ENCODE results near the gene CREG1. TPM values are rescaled to one million over a fixed set of nuclear protein-coding genes. Genes with fewer than 3 reads are reported as not detected.

The CREG1 gene
- total RNA-seq, 4 donors from 2014 or later: 110 to 247 (median 187) TPM

GRCh38 chr1:167512046-167512654 lies 41.4 kb downstream of the CREG1 start:
- Histone ChIP-seq H3K9me3 (no peaks in the 10 kb centered on the region), H3K27ac (no peak overlapping the region), H3K36me3 (no peaks in the 10 kb centered on the region), H3K4me1 (no peaks in the 10 kb centered on the region), H3K4me3 (no peak overlapping the region), H3K27me3 (peaks cover 21% of the 10 kb centered on the region)
- ATAC-seq: no peak
- TF ChIP-seq CTCF (IDR thresholded peaks at IDR 0.05): no peak
- 56 to 64% methylated on average over 6 to 7 of the region's 7 CpGs for WGBS, 2 donors (ENCODE audit: low coverage in 1 of 2)

GRCh38 chr1:167511374-167511986 lies 42.1 kb downstream of the CREG1 start:
- Histone ChIP-seq H3K4me1 (no peaks in the 10 kb centered on the region), H3K9me3 (no peaks in the 10 kb centered on the region), H3K4me3 (no peak overlapping the region), H3K36me3 (no peaks in the 10 kb centered on the region), H3K27me3 (peaks cover 17% of the 10 kb centered on the region), H3K27ac (no peak overlapping the region)
- WGBS, 2 donors (ENCODE audit: low coverage in 1 of 2): 86 to 90% methylated on average over 11 of the region's 11 CpGs
- TF ChIP-seq POLR2AphosphoS5 (IDR thresholded peaks at IDR 0.05) (no peak), POLR2A (IDR thresholded peaks at IDR 0.05) (no peak), EP300 (IDR thresholded peaks at IDR 0.05) (no peak), CTCF (IDR thresholded peaks at IDR 0.05) (no peak)
- ATAC-seq: no peak

GRCh38 chr1:167510881-167511280 lies 42.7 kb downstream of the CREG1 start:
- H3K27me3 ChIP-seq: peaks cover 17% of the 10 kb centered on the region
- WGBS, 2 donors (ENCODE audit: low coverage in 1 of 2): 76 to 94% methylated on average over 3 to 4 of the region's 4 CpGs
- H3K27ac ChIP-seq: no peak overlapping the region
- no peak for TF ChIP-seq POLR2A (IDR thresholded peaks at IDR 0.05)
- H3K4me3 ChIP-seq: no peak overlapping the region
- H3K9me3 ChIP-seq: no peaks in the 10 kb centered on the region
- ATAC-seq: no peak
- no peaks in the 10 kb centered on the region for H3K36me3 ChIP-seq
- H3K4me1 ChIP-seq: no peaks in the 10 kb centered on the region

- no peak for TF ChIP-seq EP300 (IDR thresholded peaks at IDR 0.05)
- no peak for TF ChIP-seq POLR2A (IDR thresholded peaks at IDR 0.05)
- no peak for TF ChIP-seq CTCF (IDR thresholded peaks at IDR 0.05)
- TF ChIP-seq POLR2AphosphoS5 (IDR thresholded peaks at IDR 0.05): no peak
- H3K4me3 ChIP-seq: no peak overlapping the region
- no peaks in the 10 kb centered on the region for H3K4me1 ChIP-seq
- WGBS, 2 donors (ENCODE audit: low coverage in 1 of 2): 83 to 86% methylated on average over 1 to 2 of the region's 3 CpGs
- H3K36me3 ChIP-seq: no peaks in the 10 kb centered on the region
- ATAC-seq: no peak
- no peak overlapping the region for H3K27ac ChIP-seq
- H3K9me3 ChIP-seq: no peaks in the 10 kb centered on the region
- H3K27me3 ChIP-seq: peaks cover 14% of the 10 kb centered on the region
Observed at GRCh38 chr1:167510244-167510643, 43.3 kb downstream of the CREG1 start.

GRCh38 chr1:167509587-167509986 lies 44.0 kb downstream of the CREG1 start:
- Histone ChIP-seq H3K27me3 (peaks cover 8% of the 10 kb centered on the region), H3K4me1 (no peaks in the 10 kb centered on the region), H3K4me3 (no peak overlapping the region), H3K36me3 (no peaks in the 10 kb centered on the region), H3K27ac (no peak overlapping the region), H3K9me3 (no peaks in the 10 kb centered on the region)
- TF ChIP-seq POLR2A (IDR thresholded peaks at IDR 0.05): no peak
- TF ChIP-seq EP300 (IDR thresholded peaks at IDR 0.05): no peak
- no peak for TF ChIP-seq CTCF (IDR thresholded peaks at IDR 0.05)
- TF ChIP-seq POLR2AphosphoS5 (IDR thresholded peaks at IDR 0.05): no peak
- WGBS, 2 donors (ENCODE audit: low coverage in 1 of 2): 69 to 93% methylated on average over 2 to 6 of the region's 8 CpGs
- no peak for ATAC-seq

Measured in gastroesophageal sphincter (tissue), 4 donors.